Progenitor cell of endocrine pancreas (in vitro differentiated cells): ENCODE measurements around the gene BFSP1. TPM values are rescaled to one million over a fixed set of nuclear protein-coding genes. Genes with fewer than 3 reads are reported as not detected.

Source experiments
- DNase-seq: peaks from one replicate; pipeline ENCODE4 v3.0.0; 2021; ENCODE audit warnings: low spot score; ENCODE audit not compliant: unreplicated experiment
- H3K27ac Mint-ChIP-seq: 2 replicates; pipeline ENCODE4 v1.8.0; 2021; ENCODE audit warnings: mild to moderate bottlenecking, moderate library complexity, mixed read lengths
- H3K27me3 Mint-ChIP-seq: 2 replicates; pipeline ENCODE4 v1.8.0; 2021; ENCODE audit warnings: mixed read lengths
- H3K36me3 Mint-ChIP-seq: 2 replicates; pipeline ENCODE4 v1.8.0; 2022; ENCODE audit warnings: mixed read lengths; ENCODE audit not compliant: insufficient read depth
- H3K4me1 Mint-ChIP-seq: 2 replicates; pipeline ENCODE4 v1.8.0; 2021; ENCODE audit warnings: low read depth, mixed read lengths
- H3K4me3 Mint-ChIP-seq: 2 replicates; pipeline ENCODE4 v1.8.0; 2021; ENCODE audit warnings: low read depth, mild to moderate bottlenecking, moderate library complexity, mixed read lengths
- H3K9me3 Mint-ChIP-seq: 2 replicates; pipeline ENCODE4 v1.8.0; 2021; ENCODE audit warnings: low read depth, mixed read lengths
- total RNA-seq: library from RNA; stranded (reverse); gene quantifications from 2 replicates; pipeline ENCODE4 v1.2.1, GENCODE V29; 2021
- TF ChIP-seq, protein P1 (sequence below): fragments of 200-600 bp; sonication (generic); IDR thresholded peaks from one replicate; pipeline ENCODE4 v1.5.0; 2021; ENCODE audit warnings: antibody characterized with exemption, mild to moderate bottlenecking; ENCODE audit not compliant: unreplicated experiment

BFSP1 gene
- total RNA-seq, 1 donor from 2014 or later: 4.2 TPM

DNA sequence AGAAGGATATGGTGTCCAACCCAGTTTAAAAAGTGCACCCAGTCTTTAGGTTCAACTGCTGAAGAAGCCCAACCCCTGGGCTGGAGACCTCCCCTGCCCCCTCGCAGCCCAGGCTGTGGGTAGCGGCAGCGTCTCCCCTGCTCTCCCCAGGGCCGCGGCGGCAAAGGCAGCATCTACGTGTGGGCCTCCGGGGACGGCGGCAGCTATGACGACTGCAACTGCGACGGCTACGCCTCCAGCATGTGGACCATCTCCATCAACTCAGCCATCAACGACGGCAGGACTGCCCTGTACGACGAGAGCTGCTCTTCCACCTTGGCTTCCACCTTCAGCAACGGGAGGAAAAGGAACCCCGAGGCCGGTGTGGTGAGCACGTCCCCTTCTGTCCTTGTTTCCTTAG is 77.6 kb downstream of the BFSP1 start:
- Mint-ChIP-seq H3K27me3 (peaks cover 65% of the 10 kb centered on the region), H3K9me3 (peaks cover 4% of the 10 kb centered on the region), H3K36me3 (no peaks in the 10 kb centered on the region), H3K4me3 (no peak overlapping the region), H3K27ac (no peak overlapping the region), H3K4me1 (peaks cover 8% of the 10 kb centered on the region)
- no peak for DNase-seq
- TF ChIP-seq, protein P1, sequence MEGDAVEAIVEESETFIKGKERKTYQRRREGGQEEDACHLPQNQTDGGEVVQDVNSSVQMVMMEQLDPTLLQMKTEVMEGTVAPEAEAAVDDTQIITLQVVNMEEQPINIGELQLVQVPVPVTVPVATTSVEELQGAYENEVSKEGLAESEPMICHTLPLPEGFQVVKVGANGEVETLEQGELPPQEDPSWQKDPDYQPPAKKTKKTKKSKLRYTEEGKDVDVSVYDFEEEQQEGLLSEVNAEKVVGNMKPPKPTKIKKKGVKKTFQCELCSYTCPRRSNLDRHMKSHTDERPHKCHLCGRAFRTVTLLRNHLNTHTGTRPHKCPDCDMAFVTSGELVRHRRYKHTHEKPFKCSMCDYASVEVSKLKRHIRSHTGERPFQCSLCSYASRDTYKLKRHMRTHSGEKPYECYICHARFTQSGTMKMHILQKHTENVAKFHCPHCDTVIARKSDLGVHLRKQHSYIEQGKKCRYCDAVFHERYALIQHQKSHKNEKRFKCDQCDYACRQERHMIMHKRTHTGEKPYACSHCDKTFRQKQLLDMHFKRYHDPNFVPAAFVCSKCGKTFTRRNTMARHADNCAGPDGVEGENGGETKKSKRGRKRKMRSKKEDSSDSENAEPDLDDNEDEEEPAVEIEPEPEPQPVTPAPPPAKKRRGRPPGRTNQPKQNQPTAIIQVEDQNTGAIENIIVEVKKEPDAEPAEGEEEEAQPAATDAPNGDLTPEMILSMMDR: no peak

DNA sequence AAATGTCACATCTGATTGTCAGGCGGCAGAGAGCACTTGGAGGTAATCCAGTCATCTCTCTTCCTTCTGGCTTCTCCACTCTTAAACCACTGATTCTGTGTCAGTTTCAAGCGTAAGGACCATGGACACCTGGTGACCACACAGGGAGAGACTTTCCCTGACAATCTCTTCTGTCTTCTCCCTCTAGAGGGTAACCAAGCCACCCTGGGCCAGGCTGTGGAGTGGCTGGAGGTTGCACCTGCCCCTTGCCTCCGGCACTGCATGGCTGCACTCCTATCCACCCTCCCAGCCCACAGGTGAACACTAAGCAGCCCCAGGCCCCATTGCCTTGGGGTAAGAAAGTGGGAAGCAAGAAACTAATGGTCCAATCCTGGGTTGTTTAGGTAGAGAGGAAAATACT is 78.7 kb downstream of the BFSP1 start:
- Mint-ChIP-seq H3K36me3 (no peaks in the 10 kb centered on the region), H3K27me3 (peaks cover 64% of the 10 kb centered on the region), H3K4me3 (no peak overlapping the region), H3K27ac (no peak overlapping the region), H3K4me1 (peaks cover 8% of the 10 kb centered on the region), H3K9me3 (peaks cover 4% of the 10 kb centered on the region)
- no peak for DNase-seq
- TF ChIP-seq, protein P1: no peak

DNA sequence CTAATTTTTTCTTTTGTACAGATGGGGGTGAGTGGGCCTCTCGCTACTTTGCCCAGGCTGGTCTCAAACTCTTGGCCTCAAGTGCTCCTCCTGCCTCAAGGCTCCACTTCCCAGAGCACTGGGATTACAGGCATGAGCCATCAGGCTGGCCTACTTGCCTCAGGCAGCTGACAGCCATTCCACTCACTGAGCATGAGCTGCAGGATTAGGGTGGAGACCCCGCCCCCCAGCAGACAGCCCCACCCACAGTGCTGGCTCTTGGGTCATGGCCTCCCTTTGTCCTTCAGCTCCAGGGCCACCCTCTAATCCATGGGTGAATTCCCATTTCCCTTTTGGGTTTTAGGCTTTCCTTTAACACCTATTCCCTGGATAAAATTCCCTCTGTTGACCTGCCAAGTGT is 82.1 kb downstream of the BFSP1 start:
- TF ChIP-seq, protein P1: no peak
- Mint-ChIP-seq H3K27me3 (peaks cover 62% of the 10 kb centered on the region), H3K36me3 (no peaks in the 10 kb centered on the region), H3K4me3 (no peak overlapping the region), H3K9me3 (peaks cover 9% of the 10 kb centered on the region), H3K27ac (no peak overlapping the region), H3K4me1 (peaks cover 19% of the 10 kb centered on the region)
- DNase-seq: no peak

DNA sequence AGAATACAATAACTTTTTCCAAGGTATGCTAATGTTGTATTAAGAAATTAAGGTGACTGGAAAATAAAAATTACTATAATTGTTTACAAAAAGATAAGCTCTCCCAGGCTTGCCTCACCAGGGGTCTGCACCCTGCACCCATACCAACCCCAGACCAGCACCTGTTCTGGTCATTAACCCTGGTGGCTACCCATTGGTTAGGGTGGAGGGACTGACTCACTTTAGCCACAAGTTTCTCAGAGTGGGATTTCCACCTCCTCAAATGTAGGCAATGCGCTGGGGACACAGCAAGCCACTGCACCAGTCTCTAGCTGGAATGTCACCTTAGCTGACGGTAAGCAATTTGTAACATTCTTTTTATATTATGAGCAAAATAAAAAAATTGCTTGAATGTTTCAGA is 83.1 kb downstream of the BFSP1 start:
- Mint-ChIP-seq H3K27ac (no peak overlapping the region), H3K36me3 (no peaks in the 10 kb centered on the region), H3K9me3 (peaks cover 9% of the 10 kb centered on the region), H3K4me1 (peaks cover 28% of the 10 kb centered on the region), H3K4me3 (no peak overlapping the region), H3K27me3 (peaks cover 63% of the 10 kb centered on the region)
- TF ChIP-seq, protein P1: no peak
- DNase-seq: no peak

DNA sequence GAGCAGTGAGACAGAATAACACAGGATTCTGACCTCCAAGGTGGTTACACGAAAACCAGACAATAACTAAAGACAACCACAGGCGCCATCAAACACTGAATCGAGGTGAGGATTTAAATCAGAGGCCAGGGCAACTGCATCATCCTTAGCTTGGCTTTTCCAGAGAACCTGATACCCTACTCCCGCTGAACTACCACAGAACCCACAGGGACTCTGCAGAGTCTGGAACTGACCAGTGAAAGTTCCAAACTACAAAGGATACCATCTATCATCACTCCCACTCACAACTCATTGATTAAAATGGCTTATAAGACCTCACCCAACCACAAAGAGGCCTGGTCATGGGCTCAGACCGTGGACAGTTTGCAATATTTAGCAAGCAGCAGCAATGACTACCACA is 85.0 kb downstream of the BFSP1 start:
- Mint-ChIP-seq H3K27me3 (peaks cover 71% of the 10 kb centered on the region), H3K4me3 (no peak overlapping the region), H3K27ac (no peak overlapping the region), H3K9me3 (peaks cover 6% of the 10 kb centered on the region), H3K36me3 (no peaks in the 10 kb centered on the region), H3K4me1 (peaks cover 25% of the 10 kb centered on the region)
- DNase-seq: no peak
- TF ChIP-seq, protein P1: no peak
